ENCODE measurements around the gene MEI4. TPM values are rescaled to one million over a fixed set of nuclear protein-coding genes. Genes with fewer than 3 reads are reported as not detected.

Gene MEI4
- total and polyA plus RNA-seq, 10 of the 15 experiments (the other 5 are each of a cell fraction or from before 2014, with no cell fraction given): 0.03 to 0.04 (median 0.03) TPM; not detected in 7

DNA sequence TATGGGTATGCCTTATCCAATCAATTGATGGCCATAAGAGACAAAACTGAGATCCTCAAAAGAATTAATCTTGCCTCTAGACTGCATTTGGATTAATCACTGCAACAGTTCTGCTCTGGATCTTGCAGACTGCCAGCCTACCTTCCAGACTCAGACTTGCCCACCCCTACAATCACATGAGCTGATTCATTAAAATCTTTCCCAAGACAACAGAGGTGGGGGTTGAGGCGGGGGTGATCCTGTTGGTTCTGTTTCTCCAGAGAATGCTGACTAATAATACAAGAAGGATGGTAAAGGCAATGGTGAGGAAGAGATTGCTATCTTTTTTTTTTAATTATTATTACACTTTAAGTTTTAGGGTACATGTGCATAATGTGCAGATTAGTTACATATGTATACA, 43.7 kb upstream of the MEI4 start (continued):
- TF ChIP-seq CHD1 (IDR thresholded peaks at IDR 0.05; ENCODE audit: low read depth, low read length) (no peak), GABPA (IDR thresholded peaks at IDR 0.05; ENCODE audit: low read depth) (no peak)

GRCh38 chr6:77619114-77619513, 33.7 kb upstream of the MEI4 start:
- Histone ChIP-seq H3K27ac (ENCODE audit: control insufficient read depth, insufficient read depth) (no peak overlapping the region), H3K4me3 (no peak overlapping the region), H3K27me3 (replicated peaks in 1 of 2; ENCODE audit: control insufficient read depth in 2 of 2, insufficient read depth in 2 of 2, low read length in 1 of 2) (no peaks in the 10 kb centered on the region), H3K9ac (ENCODE audit: control insufficient read depth, insufficient read depth, low read length) (no peak overlapping the region), H3K9me3 (replicated peaks; ENCODE audit: control insufficient read depth, insufficient read depth, low read length) (no peaks in the 10 kb centered on the region), H3K4me2 (ENCODE audit: control insufficient read depth, insufficient read depth) (no peak overlapping the region), H2AFZ (ENCODE audit: control insufficient read depth, low read depth, low read length) (no peak overlapping the region), H3K36me3 (ENCODE audit: control insufficient read depth in 2 of 2, insufficient read depth in 2 of 2, low read length in 1 of 2) (no peaks in the 10 kb centered on the region), H3K4me1 (ENCODE audit: control insufficient read depth, insufficient read depth, low read length) (no peaks in the 10 kb centered on the region), H4K20me1 (ENCODE audit: control insufficient read depth, insufficient read depth) (no peaks in the 10 kb centered on the region), H3K79me2 (ENCODE audit: control insufficient read depth, insufficient read depth, low read length) (no peaks in the 10 kb centered on the region)
- FAIRE-seq (no peak), ATAC-seq (no peak), DNase-seq (ENCODE audit: low read depth, low spot score) (no peak)
- BruUV-seq (replicated peaks): no TSS peak
- in situ Hi-C loops (cut with MboI): no loop called here
- ChIA-PET POLR2A (no interaction called here), SMC1A (ENCODE audit: uncharacterized antibody, unreplicated experiment) (interaction anchor here (1.1 to 4.2 kb wide), 16 partner anchors 13 to 149 kb away, joined by 3 to 27 read pairs (median 5); partner anchors contain the start of gene MEI4), CTCF (interaction anchor here (1.0 to 3.6 kb wide), 21 partner anchors 9 to 1192 kb away, joined by 3 to 40 read pairs (median 5); partner anchors contain the start of genes HTR1B and MEI4), RAD21 (ENCODE audit: unreplicated experiment) (interaction anchor here (0.9 to 2.5 kb wide), 10 partner anchors 10 to 307 kb away, joined by 3 to 19 read pairs (median 4); no protein-coding TSS in a partner anchor)
- intact Hi-C loops (cut with micrococcal nuclease; ENCODE audit: unreplicated experiment): no loop called here
- 57% methylated on average over 2 of the region's 2 CpGs for WGBS (ENCODE audit: insufficient coverage, insufficient replicate concordance, low lambda C conversion rate, missing lambda C conversion rate)
- TF ChIP-seq POLR2A (IDR thresholded peaks at IDR 0.05; ENCODE audit: low read depth, low read length) (no peak), HSF1 (IDR thresholded peaks at IDR 0.05; ENCODE audit: low read depth, low read length) (no peak), RB1 (IDR thresholded peaks at IDR 0.05; ENCODE audit: borderline replicate concordance) (no peak), ELK1 (IDR thresholded peaks at IDR 0.05; ENCODE audit: low read depth, low read length) (no peak), PRDM15 (CRISPR knock-in tag; IDR thresholded peaks at IDR 0.05) (no peak), ZNF207 (IDR thresholded peaks at IDR 0.05; ENCODE audit: borderline replicate concordance) (no peak), MEF2B (IDR thresholded peaks at IDR 0.05; ENCODE audit: partially characterized antibody, poor library complexity, severe bottlenecking) (no peak), SKIL (IDR thresholded peaks at IDR 0.05; ENCODE audit: low read depth, poor library complexity, severe bottlenecking) (no peak), KDM1A (IDR thresholded peaks at IDR 0.05; ENCODE audit: borderline replicate concordance) (no peak), NFYB (IDR thresholded peaks at IDR 0.05; ENCODE audit: insufficient read depth, low read depth, low read length) (no peak)

Measured in GM12878 (cell line).